Sciatic nerve (tissue), 2 donors: Measurements from ENCODE around the gene CACNA1C. TPM values are rescaled to one million over a fixed set of nuclear protein-coding genes. Genes with fewer than 3 reads are reported as not detected.

Experiments used
- ATAC-seq: fragments of 200-7000 bp; cut with Tn5 transposase; one replicate; pipeline ENCODE4 v1.9.1; 2020; ENCODE audit warnings: mild to moderate bottlenecking, moderate library complexity
- DNase-seq: peaks from one replicate; pipeline ENCODE4 v3.0.0-alpha.2; 2020; ENCODE audit warnings: low spot score
- intact Hi-C: fragments of 100-400 bp; cut with DNase I; formaldehyde crosslinking; loops from one replicate; pipeline ENCODE4 v1.14.2; 2022
- total RNA-seq: library from RNA; stranded (reverse); fragmentation: NEBNext Ultra II Directional; extraction: Animal tissue kit (Norgen Biotek cat#: 25700); gene quantifications from one replicate; pipeline ENCODE4 v1.2.1, GENCODE V29; 2021
- donor health status: DM: no; HTN: no; CAD: no.
- donor health status: DM: no; HTN: no; CAD: no.

The CACNA1C gene
- total RNA-seq, 1 donor from 2014 or later = 9.0 TPM

DNA sequence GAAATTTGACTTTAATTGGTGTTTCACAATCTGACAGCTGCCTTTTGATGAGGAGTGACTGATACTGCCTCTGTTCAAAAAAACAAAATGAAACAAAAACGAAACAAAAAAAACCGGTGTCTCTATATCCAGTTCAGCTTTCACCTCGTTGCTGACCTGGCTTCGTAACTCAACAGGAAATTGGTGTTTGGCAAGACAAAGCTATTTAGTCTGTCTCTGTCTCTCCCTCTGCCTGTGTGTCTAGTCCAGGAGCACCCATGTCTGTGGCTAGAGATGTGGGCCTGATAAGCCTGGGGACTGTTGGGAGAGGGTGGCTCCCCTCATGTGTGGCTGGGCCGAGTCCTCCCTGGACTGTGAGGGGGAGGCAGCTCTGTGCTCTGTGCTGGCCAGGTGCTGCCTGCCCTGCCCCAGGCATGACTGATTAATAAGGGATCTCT, 11.3 kb downstream of the CACNA1C start:
- intact Hi-C loops = no loop called here
- DNase-seq = no peak
- peak; percentile 21 for ATAC-seq

DNA sequence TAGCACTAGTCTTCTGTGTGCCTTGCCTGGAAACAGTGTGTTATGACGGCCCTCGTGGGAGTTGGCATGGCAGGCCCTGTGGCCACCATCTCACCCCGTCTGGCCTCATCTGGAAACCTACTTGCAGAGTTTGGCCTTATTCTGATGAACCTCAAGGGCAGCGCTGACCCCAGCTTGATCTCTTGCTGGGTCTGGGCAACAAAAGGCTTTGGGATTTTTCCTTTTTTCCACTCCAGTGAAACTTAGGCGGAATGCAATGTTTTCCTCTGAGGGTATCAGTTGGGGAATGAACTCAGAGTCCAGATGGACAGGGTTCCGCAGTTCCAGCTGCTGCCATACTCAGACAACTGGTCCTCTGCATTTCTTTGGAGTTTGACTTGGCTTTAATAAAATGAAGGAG, 15.9 kb downstream of the CACNA1C start:
- intact Hi-C loops = no loop called here
- ATAC-seq (peak; percentile 38), DNase-seq (no peak)

DNA sequence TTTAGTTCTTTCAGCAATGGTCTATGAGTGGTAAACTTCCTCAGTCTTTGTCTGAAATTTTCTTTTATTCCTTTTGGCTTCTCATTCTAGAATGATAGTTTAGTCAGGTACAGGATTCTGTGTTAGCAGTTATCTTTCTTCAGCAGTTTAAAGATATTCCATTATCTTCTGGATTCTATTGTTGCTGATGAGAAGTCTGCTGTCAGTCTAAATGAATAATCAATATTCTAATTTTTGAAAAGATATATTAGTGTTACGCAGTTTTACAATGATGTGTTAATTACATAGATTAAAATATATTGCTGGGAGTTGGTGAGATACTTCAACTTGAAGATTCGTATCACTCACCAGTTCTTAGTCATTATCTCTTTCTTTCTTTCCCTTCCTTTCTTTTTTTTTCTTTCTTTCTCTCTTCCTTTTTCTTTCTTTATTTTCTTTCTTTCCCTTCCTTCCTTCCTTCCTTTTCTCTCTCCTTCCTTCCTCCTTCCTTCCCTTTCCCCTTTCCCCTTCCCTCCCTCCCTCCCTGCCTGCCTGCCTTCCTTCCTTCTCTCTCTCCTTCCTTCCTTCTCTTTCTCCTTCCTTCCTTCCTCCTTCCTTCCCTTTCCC, 17.8 kb downstream of the CACNA1C start:
- intact Hi-C loops = no loop called here
- DNase-seq (no peak), ATAC-seq (no peak)

DNA sequence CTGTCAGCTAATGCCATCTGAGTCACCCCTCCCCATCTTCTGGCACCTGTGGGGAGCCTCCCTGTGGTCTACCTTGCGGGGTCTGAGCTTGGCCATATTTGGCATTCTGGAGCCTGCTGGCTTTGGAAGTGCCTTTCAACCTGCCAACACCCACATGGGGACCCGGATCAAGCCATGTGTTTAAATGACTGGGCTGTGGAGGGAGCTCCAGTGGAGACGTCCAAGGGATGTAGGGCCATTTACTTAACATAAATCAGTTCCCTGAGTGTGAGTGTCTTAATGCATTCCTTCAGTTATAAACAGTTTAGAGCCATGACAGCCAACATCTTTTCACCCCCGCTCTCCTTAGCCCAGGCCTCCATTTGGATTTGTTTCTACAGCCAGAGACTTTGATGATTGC, 22.0 kb downstream of the CACNA1C start:
- ATAC-seq (no peak), DNase-seq (no peak)
- intact Hi-C loops = no loop called here

DNA sequence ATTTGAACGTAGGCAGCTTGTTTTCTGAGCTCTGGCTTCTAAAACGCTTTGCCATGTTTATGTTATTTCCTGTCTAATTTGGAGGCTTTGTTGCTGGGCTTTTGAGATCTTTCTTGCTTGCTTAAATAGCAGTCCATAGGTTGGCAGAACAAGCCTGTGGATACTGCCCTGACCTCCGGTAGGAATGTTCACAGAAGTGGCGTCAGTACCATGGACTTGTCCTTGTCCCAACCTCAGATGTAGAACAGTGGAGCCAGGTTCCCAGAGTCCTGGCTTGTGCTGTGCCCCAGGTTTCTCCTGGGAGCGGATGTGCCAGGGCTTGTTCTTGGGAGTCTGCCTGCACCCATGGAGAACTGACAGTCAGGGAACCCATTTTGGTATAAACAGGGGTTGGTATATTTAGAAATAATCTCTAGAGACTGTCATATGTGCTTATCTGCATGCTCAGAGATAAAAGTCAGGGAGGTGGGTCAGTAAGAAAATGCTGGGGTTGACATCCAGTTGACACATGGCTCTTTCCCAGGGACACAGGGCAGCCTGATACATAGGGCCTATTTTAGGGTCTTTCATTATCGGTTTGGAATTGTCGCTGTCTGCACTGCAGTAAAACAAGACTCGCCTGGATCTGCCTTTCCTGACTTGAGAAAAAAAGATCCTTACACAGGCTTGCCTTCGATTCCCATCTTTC, 22.9 kb downstream of the CACNA1C start:
- DNase-seq (no peak), ATAC-seq (peak; percentile 30)
- intact Hi-C loops = no loop called here

DNA sequence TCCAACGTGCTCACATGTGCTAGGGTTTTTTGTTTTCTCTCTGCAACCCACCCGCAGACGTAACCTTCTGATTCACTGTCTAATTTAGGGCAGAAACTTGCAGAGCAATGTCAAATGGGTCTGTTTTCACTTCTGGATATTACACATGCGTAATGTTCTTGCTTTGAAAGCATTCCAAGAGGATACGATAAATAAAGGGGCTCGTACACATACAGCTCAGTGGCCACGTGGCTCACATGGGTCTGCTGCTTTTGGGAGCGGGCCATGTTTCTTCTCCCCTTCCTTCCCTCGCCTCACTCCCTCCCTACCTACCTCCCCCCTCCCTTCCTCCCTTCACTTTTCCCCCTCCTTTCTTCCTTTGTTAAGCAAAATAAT, 23.4 kb downstream of the CACNA1C start:
- intact Hi-C loops = no loop called here
- DNase-seq = no peak
- ATAC-seq = no peak

DNA sequence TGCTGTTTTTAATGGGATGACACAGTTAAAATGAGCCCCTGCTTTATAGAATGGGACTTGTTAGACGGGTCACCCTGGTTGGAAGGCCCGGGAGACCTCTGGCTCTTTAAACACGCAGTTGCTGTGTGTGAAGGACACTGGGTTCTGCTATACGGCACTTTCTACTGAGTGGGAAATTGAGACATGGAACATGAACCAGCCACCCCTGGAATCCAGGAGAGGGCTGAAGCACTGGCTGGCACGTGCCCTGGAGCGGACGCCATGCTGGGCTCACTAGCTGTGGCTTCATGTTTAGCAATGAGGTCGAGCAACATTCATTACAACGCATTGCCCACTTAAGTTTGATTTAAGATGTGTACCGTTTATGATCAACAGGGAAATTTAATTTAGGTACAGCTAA, 23.9 kb downstream of the CACNA1C start:
- no peak for ATAC-seq
- DNase-seq = no peak
- intact Hi-C loops = no loop called here

DNA sequence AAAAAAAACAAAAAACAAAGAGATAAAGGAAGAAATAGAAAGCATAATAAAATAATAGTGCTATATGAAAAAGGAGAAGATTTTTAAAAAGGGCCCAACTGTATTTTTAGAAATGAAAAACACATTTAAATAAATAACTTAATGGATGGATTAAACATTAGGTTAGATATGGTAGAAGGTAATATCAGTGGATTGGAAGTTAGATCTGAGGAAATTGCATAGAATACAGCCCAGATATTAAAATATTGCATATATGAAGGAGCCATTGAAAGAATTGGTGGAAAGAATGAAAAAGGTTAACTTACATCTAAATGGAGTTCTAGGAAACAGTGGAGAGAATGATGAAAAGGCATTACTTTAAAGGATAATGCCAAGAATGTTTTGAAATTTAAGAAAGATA, 27.8 kb downstream of the CACNA1C start:
- DNase-seq (no peak), ATAC-seq (no peak)
- intact Hi-C loops = no loop called here

DNA sequence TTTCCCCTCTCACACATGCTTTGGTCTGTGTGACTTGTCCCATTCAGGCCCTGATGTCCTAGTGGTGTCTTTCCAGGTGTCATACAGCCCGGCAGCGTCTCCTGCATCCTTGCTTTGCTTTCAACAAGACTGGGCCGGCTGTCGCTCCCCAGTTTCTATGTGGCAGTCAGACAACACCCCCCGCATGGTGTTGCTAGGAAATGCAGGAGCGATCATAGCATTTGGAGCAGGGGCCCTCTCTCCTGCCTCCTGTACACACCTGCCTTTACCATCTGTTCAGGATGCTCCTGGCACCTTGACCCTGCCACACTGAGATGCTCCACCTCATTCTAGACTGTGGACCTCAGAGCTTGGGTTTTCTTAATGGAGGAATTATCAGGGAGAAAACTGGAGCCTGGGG, 29.5 kb downstream of the CACNA1C start:
- ATAC-seq = no peak
- intact Hi-C loops = no loop called here
- no peak for DNase-seq

DNA sequence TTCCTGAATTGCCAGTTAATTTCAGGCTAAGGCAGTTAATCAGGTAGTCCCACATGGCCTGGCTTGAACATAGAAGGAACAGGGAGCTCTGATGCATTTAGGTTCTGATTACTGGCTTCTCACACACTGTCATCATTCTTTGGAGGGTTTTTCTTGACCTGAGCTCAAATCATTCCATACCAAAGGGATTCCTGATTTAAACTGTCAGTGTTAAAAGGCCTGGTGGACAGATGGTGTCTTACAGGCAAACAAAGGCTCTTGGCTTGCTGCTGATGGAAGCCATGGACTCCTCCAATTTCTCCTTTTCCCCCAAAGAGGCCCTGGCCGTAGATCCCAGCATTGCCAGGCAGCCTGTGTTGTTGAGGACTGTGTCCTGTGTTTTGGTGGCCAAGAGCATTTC, 30.2 kb downstream of the CACNA1C start:
- intact Hi-C loops = no loop called here
- ATAC-seq = no peak

DNA sequence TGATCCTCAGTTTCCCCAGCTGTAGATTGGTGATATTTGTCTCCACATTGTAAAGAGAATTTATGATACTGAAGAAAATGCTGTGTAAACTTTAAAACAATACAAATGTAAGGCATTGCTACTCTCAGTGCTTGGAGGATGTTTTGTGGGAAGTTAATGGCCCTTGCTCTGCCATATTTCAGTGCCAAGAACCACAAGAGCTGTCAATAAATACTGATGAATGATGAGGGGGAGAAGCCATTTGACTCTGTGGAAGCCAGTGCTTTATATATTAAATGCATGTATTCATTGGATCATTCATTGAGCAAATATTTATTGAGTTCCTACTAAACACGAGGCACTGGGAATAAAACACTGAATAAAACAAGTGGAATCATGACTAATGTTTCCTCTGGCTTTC, 30.8 kb downstream of the CACNA1C start:
- no peak for ATAC-seq
- DNase-seq = no peak
- intact Hi-C loops = no loop called here

More for the DNA sequence above, 30.2 kb downstream of the CACNA1C start:
- no peak for DNase-seq

DNA sequence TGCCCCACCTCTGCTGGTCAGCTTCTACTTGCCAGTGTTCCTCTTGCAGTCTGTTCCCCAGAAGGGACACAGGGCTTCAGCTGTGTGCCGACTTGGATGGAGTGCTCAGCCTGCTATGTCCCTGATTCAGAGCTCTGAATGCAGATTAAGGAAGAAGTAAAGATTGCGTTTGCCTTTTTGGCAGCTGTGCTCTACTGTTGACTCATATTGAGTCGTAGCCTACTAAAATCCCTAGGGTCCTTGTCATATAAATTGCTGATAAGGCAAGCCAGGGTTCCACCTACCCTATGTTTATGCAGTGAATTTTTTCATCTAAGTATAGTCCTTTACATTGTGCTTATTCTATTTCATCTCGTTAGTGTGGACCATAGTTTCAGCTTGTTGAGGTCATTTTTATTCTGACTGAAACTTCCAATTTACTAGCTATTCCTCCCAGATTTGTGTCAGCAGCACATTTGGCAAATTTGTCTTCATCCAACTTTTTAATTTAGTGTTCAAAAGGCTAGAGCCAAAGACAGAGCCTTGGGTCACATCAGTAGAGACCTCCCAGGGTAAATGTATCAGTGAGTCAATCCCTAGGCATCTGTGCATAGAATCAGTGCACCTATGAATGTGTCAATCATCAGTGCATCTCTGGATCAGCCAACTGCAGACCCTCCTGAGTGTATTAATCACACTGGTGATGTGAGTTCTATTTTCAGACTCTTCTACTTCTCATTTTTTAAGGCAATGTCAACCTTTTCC, 31.9 kb downstream of the CACNA1C start:
- intact Hi-C loops = no loop called here
- DNase-seq (no peak), ATAC-seq (peak; percentile 81)

DNA sequence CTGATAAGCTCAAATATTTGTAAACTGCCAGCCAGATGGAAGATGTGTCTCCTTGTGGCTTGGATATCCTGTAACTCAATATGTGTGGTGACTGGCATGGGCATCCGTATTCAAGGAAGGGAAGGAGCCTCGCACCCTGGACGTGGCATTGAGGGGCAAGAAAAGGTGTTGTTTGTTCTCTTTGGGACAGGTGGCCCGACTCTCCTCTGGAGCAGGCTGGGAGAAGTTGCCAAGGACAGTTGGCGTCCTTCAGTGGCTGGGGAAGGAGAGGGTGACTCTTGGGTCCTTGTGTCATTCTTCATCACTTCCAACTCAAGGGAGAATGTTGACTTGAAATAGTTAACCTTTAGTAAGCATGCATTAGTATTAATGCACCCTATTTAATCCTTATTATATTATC, 39.6 kb downstream of the CACNA1C start:
- ATAC-seq (no peak), DNase-seq (no peak)
- intact Hi-C loops = no loop called here

DNA sequence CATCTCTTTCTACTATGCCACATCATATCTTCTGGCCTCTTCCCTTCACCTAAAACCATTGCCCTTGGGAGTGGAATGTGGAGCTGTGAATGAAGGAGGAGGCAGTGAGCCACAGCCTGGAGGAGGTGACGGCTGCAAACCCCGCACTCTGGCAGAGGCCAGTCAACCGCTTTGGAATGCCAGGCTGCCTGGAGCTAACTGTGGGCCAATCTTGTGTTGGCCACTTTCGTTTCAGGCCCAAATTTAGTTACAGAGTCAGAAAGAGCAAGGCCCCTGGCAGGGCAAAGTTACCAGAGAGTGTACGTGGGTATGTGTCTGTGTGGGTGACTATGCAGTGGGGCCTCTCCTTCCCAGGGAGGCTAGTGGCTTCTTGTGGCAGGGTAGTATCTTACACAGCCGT, 40.1 kb downstream of the CACNA1C start:
- intact Hi-C loops = no loop called here
- no peak for DNase-seq
- no peak for ATAC-seq

DNA sequence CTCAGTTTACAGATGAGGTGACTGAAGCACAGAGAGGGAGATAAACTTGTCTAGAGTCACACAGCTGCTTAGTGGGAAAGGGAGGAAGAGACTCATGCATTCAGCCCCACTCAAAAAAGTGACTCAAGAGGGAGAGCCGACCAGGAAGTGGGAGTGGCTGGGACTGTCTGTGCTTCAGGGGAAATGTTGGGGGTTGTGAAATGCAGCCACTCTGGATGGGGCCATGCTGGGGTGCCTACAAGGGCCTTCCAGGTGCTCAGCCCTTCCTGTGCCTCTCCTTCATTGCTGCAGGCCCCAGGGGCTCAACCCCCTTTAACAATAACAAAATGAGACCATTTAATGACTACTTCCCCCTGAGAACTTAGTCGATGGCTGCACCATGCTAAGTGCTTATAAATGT, 41.8 kb downstream of the CACNA1C start:
- DNase-seq (no peak), ATAC-seq (no peak)
- intact Hi-C loops = no loop called here

DNA sequence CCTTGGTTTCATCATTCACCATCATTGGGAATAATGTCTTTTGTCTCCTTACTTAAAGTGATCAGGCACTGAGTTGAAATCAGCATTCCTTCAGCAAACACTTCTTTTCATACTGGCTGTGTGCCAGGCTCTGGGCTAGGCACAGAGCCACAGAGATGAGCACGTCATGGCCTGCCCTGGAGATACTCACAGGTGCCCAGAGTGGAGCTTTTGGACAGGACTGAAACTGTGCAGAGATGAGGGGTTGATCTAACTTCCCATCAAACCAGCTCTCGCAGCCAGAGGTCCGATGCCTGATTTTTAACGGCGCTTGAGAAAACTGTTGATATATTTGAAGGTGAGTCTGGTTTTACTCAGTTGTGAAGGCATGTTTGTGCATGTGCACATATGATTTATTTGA, 43.1 kb downstream of the CACNA1C start:
- DNase-seq = no peak
- ATAC-seq = no peak
- intact Hi-C loops = no loop called here

DNA sequence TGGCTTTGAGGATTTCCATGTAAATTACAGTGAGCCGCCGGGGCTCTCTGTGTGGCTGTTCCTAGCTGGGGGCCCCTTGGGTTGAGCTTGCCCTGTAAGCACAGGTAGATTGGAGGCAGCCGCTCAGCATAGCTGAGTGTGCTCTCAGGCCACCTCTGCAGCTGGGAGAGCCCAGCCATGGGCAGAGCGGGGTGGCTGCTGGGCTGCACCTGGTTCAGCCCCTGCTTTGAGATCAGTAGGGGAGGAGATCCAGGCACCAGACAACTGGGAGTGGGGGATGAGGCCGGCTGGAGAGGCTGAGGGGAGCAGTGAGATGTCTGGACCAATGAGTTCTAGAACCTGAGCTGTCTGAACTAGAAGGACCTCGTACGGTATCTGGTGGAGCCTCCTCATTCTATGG, 44.8 kb downstream of the CACNA1C start:
- ATAC-seq (no peak), DNase-seq (no peak)
- intact Hi-C loops = no loop called here

DNA sequence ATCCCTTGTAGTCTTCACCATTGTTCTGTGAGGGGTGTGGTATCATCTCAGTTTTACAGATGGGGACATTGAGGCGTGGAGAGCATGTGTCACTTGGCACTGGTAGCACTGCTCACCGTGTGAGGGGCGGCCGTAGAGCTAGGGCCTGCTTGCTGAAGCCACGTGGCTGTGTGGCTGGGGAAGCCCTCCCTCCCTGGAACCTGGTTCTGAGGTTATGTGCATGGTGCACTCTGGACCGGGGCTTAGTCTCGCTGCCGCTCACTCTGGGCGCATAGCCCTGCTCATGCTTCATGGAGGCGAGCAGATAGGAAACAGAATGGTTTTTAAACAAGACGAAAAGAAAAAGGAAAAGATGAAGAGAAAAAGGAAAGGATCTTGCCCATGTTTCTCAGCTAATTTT, 46.1 kb downstream of the CACNA1C start:
- intact Hi-C loops = no loop called here

DNA sequence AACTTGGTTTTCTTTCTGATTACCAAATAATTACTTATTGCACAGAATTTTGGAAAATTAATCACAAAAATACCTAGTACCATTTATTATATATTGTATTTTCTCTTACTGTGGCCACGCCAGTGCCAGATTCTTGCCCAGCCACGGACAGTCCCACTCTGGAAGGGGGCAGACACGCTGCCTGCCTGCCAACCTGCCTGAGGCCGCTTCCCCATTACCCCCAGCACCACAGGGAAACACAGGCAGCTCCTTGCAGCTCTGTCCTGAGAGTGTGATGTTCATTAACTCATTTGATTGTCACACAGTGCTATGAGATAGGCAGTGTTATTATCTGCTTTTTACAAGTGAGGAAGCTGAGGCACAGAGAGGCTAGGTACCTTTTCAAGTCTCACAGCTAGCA, 46.8 kb downstream of the CACNA1C start:
- DNase-seq (peak; percentile 30), ATAC-seq (no peak)
- intact Hi-C loops = no loop called here

More for the DNA sequence above, 46.1 kb downstream of the CACNA1C start:
- ATAC-seq (no peak), DNase-seq (peak; percentile 33)

DNA sequence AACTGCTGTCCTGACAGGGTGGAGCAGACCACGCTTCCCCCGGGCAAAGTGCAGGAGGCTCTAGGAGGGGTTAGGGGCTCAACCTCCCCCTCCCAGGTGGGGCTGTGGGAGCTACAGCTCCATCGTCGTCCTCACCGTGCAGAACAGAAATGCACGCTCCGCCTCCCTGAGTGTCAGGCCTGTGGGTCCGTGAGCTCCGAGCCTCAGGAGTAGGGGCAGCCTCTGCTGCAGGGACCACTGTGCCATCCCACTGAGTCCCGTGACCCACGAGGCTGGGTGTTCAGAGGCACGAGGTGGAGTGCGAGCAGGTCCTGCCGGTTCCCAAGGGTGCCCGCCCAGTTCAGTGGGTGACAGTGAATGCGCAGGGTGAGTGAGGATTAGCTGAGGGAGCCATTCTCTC, 48.6 kb downstream of the CACNA1C start:
- ATAC-seq (no peak), DNase-seq (peak; percentile 40)
- intact Hi-C loops = no loop called here
